GM23338 (cell line): ENCODE results near the gene SUMF1. TPM values are rescaled to one million over a fixed set of nuclear protein-coding genes. Genes with fewer than 3 reads are reported as not detected.
"Not testable (repeated sequence)": the region's sequence is repeated elsewhere in the genome, so short reads cannot be mapped to it uniquely, and the experiment has no call there.

Experiments used
- ATAC-seq: fragments of 200-7000 bp; cut with Tn5 transposase; 3 replicates; pipeline ENCODE4 v1.9.1; 2020
- DNase-seq: peaks from one replicate; pipeline ENCODE4 v3.0.0-alpha.2; 2015; ENCODE audit warnings: low spot score
- H2AFZ ChIP-seq: fragments of 200-600 bp; sonication (generic); 2 replicates; pipeline ENCODE4 v1.8.0; 2016; ENCODE audit warnings: antibody characterized with exemption, mild to moderate bottlenecking, moderate library complexity
- H3F3A ChIP-seq: fragments of 200-600 bp; sonication (generic); replicated peaks from 2 replicates; pipeline ENCODE4 v1.8.0; 2017; ENCODE audit warnings: antibody characterized with exemption, mixed run types, low read depth
- H3K27ac ChIP-seq: fragments of 200-600 bp; sonication (generic); 2 replicates; pipeline ENCODE4 v1.6.1; 2016; ENCODE audit warnings: low read depth
- H3K27me3 ChIP-seq: fragments of 200-600 bp; sonication (generic); 2 replicates; pipeline ENCODE4 v1.8.0; 2016; ENCODE audit warnings: mild to moderate bottlenecking, mixed run types, moderate library complexity; ENCODE audit not compliant: insufficient read depth
- H3K36me3 ChIP-seq: fragments of 200-600 bp; sonication (generic); 2 replicates; pipeline ENCODE4 v1.8.0; 2016; ENCODE audit warnings: mild to moderate bottlenecking; ENCODE audit not compliant: insufficient read depth
- H3K4me1 ChIP-seq: fragments of 200-600 bp; sonication (generic); 2 replicates; pipeline ENCODE4 v1.8.0; 2016; ENCODE audit warnings: mild to moderate bottlenecking, moderate library complexity; ENCODE audit not compliant: insufficient read depth
- H3K4me2 ChIP-seq: fragments of 200-600 bp; sonication (generic); 2 replicates; pipeline ENCODE4 v1.7.1; 2017; ENCODE audit warnings: mixed run types
- H3K4me3 ChIP-seq: fragments of 200-600 bp; sonication (generic); 2 replicates; pipeline ENCODE4 v1.6.1; 2016; ENCODE audit warnings: mixed run types
- H3K79me2 ChIP-seq: fragments of 200-600 bp; sonication (generic); replicated peaks from 2 replicates; pipeline ENCODE4 v1.8.0; 2017; ENCODE audit warnings: mild to moderate bottlenecking; ENCODE audit not compliant: insufficient read depth
- H3K9me2 ChIP-seq: fragments of 200-600 bp; sonication (generic); 2 replicates; pipeline ENCODE4 v1.8.0; 2017; ENCODE audit not compliant: insufficient read depth
- H4K20me1 ChIP-seq: fragments of 200-600 bp; sonication (generic); replicated peaks from 2 replicates; pipeline ENCODE4 v1.8.0; 2017; ENCODE audit warnings: mild to moderate bottlenecking; ENCODE audit not compliant: insufficient read depth
- H3K27ac Mint-ChIP-seq: 2 replicates; pipeline ENCODE4 v1.8.0; 2020; ENCODE audit warnings: inconsistent platforms, mild to moderate bottlenecking, moderate library complexity, mixed read lengths
- H3K27me3 Mint-ChIP-seq: 3 replicates; pipeline ENCODE4 v1.8.0; 2022; ENCODE audit warnings: low read depth, mild to moderate bottlenecking, moderate library complexity, mixed read lengths, inconsistent platforms; ENCODE audit not compliant: insufficient read depth, poor library complexity
- H3K36me3 Mint-ChIP-seq: 3 replicates; pipeline ENCODE4 v1.8.0; 2021; ENCODE audit warnings: low read depth, mild to moderate bottlenecking, inconsistent platforms, moderate library complexity, mixed read lengths
- H3K4me1 Mint-ChIP-seq: 3 replicates; pipeline ENCODE4 v1.8.0; 2020; ENCODE audit warnings: mild to moderate bottlenecking, inconsistent platforms, mixed read lengths
- H3K4me3 Mint-ChIP-seq: 3 replicates; pipeline ENCODE4 v1.8.0; 2021; ENCODE audit warnings: moderate library complexity, mild to moderate bottlenecking, inconsistent platforms, mixed read lengths
- H3K9me3 Mint-ChIP-seq: 3 replicates; pipeline ENCODE4 v1.8.0; 2020; ENCODE audit warnings: moderate library complexity, mild to moderate bottlenecking, inconsistent platforms, mixed read lengths
- CREB1 ChIP-seq: fragments of 250-450 bp; sonication (Bioruptor Pico); IDR thresholded peaks from 2 replicates; pipeline ENCODE4 v1.5.0; 2020; ENCODE audit warnings: low read depth, mild to moderate bottlenecking, moderate library complexity
- CTCF ChIP-seq, 2 experiments: fragments of 200-600 bp in 1 of 2; sonication (generic) in 1 of 2; conservative IDR thresholded peaks; 2 replicates each; pipeline versions ENCODE4 v1.5.1 to v1.6.1; 2016 to 2017; ENCODE audit warnings: antibody characterized with exemption in 2 of 2, low read depth in 2 of 2, mild to moderate bottlenecking in 2 of 2, moderate library complexity in 1 of 2
- ETS1 ChIP-seq: IDR thresholded peaks from 2 replicates; pipeline ENCODE4 v1.6.1; 2016; ENCODE audit warnings: antibody characterized with exemption
- EZH2 ChIP-seq: fragments of 200-600 bp; sonication (generic); IDR thresholded peaks from one replicate; pipeline ENCODE4 v1.8.0; 2017; ENCODE audit warnings: antibody characterized with exemption, mild to moderate bottlenecking, low read depth; ENCODE audit not compliant: unreplicated experiment
- EZH2phosphoT487 ChIP-seq: fragments of 200-600 bp; sonication (generic); IDR thresholded peaks from one replicate; pipeline ENCODE4 v1.8.1; 2018; ENCODE audit warnings: antibody characterized with exemption; ENCODE audit not compliant: unreplicated experiment
- NANOG ChIP-seq: IDR thresholded peaks from 2 replicates; pipeline ENCODE4 v1.6.1; 2016; ENCODE audit warnings: antibody characterized with exemption, borderline replicate concordance
- POLR2AphosphoS5 ChIP-seq: IDR thresholded peaks from 2 replicates; pipeline ENCODE4 v1.6.1; 2016; ENCODE audit warnings: antibody characterized with exemption, low read depth
- REST ChIP-seq: IDR thresholded peaks from one replicate; pipeline ENCODE4 v1.6.1; 2018; ENCODE audit warnings: antibody characterized with exemption; ENCODE audit not compliant: unreplicated experiment
- ZNF114 ChIP-seq: fragments of 250-450 bp; sonication (Bioruptor Pico); IDR thresholded peaks from 2 replicates; pipeline ENCODE4 v1.5.0; 2020; ENCODE audit warnings: mild to moderate bottlenecking, moderate library complexity
- polyA plus RNA-seq: library from polyadenylated mRNA; unstranded; fragments of >200 nt; fragmentation: Nextera tagmentation; extraction: Ambion mirVana; gene quantifications from 2 replicates; pipeline ENCODE4 v1.2.1, GENCODE V29; 2016
- total RNA-seq: library from RNA; depleted of rRNA; stranded (reverse); fragments of >200 nt; shearing (Covaris generic); gene quantifications from 2 replicates; pipeline ENCODE4 v1.2.3, GENCODE V29; 2014

SUMF1 gene
- total and polyA plus RNA-seq, 2 experiments from 2014 or later, result 6.9 to 20.3 TPM

- Histone ChIP-seq H4K20me1 (no peaks in the 10 kb centered on the region), H3K79me2 (no peaks in the 10 kb centered on the region), H3K9me2 (no peaks in the 10 kb centered on the region), H2AFZ (no peak overlapping the region), H3K27ac (no peak overlapping the region), H3F3A (no peaks in the 10 kb centered on the region), H3K27me3 (no peaks in the 10 kb centered on the region), H3K36me3 (peaks cover 2% of the 10 kb centered on the region; the same call in 1 of the 2 replicates), H3K4me1 (peaks cover 23% of the 10 kb centered on the region), H3K4me2 (peak overlapping the region; percentile 30), H3K4me3 (0 out of 2 replicates have a peak overlapping the region, but pooled peaks have one; percentile 6)
- DNase-seq (peak; percentile 48), ATAC-seq (peak; percentile 27; the same call in 2 of the 3 replicates)
- Mint-ChIP-seq H3K9me3 (peaks cover 32% of the 10 kb centered on the region), H3K27me3 (peaks cover 3% of the 10 kb centered on the region), H3K36me3 (peaks cover 31% of the 10 kb centered on the region), H3K27ac (peak overlapping the region; percentile 83; the same call in 1 of the 2 replicates), H3K4me1 (peaks cover 28% of the 10 kb centered on the region), H3K4me3 (no peak overlapping the region)
- TF ChIP-seq ETS1 (no peak), NANOG (peak; percentile 54; the same call in 1 of the 2 replicates)
Observed at GRCh38 chr3:4332111-4332510, 135.0 kb downstream of the SUMF1 start.

GRCh38 chr3:4329806-4330205, 137.3 kb downstream of the SUMF1 start:
- not testable (repeated sequence) for H3K9me2 ChIP-seq, H3K4me2 ChIP-seq, H2AFZ ChIP-seq, DNase-seq, H3K36me3 ChIP-seq, ATAC-seq, H4K20me1 ChIP-seq, H3K27ac ChIP-seq, H3F3A ChIP-seq, H3K27me3 ChIP-seq, H3K79me2 ChIP-seq, H3K27me3 Mint-ChIP-seq, H3K27ac Mint-ChIP-seq, H3K4me3 Mint-ChIP-seq, H3K4me3 ChIP-seq
- Mint-ChIP-seq H3K9me3 (peaks cover 48% of the 10 kb centered on the region), H3K4me1 (peaks cover 11% of the 10 kb centered on the region), H3K36me3 (peaks cover 37% of the 10 kb centered on the region)
- H3K4me1 ChIP-seq, result peaks cover 19% of the 10 kb centered on the region

GRCh38 chr3:4326868-4327267, 140.2 kb downstream of the SUMF1 start:
- no peaks in the 10 kb centered on the region for H3K9me2 ChIP-seq
- H3K4me2 ChIP-seq, result no peak overlapping the region
- DNase-seq, result no peak
- peaks cover 37% of the 10 kb centered on the region for H3K36me3 Mint-ChIP-seq
- no peaks in the 10 kb centered on the region for H3K27me3 ChIP-seq
- H3K4me3 ChIP-seq, result no peak overlapping the region
- H3K36me3 ChIP-seq, result peaks cover 7% of the 10 kb centered on the region; the same call in 1 of the 2 replicates
- H3K4me1 ChIP-seq, result peaks cover 13% of the 10 kb centered on the region; the same call in 1 of the 2 replicates
- H3F3A ChIP-seq, result no peaks in the 10 kb centered on the region
- H3K27ac ChIP-seq, result no peak overlapping the region
- peaks cover 48% of the 10 kb centered on the region for H3K9me3 Mint-ChIP-seq
- ATAC-seq, result no peak
- no peak overlapping the region for H2AFZ ChIP-seq
- H3K4me1 Mint-ChIP-seq, result peaks cover 4% of the 10 kb centered on the region
- H3K79me2 ChIP-seq, result no peaks in the 10 kb centered on the region
- no peak for TF ChIP-seq REST
- TF ChIP-seq POLR2AphosphoS5, result no peak
- TF ChIP-seq CTCF (conservative IDR thresholded peaks at IDR 0.05; ENCODE audit: low read depth in 2 of 2), result no peak
- TF ChIP-seq NANOG, result no peak
- no peak for TF ChIP-seq EZH2phosphoT487
- no peak for TF ChIP-seq EZH2
- TF ChIP-seq ZNF114, result no peak
- TF ChIP-seq CREB1 (CRISPR knock-in tag), result no peak
- TF ChIP-seq ETS1, result no peak
- H4K20me1 ChIP-seq, result no peaks in the 10 kb centered on the region
- H3K27me3 Mint-ChIP-seq, result no peaks in the 10 kb centered on the region
- no peak overlapping the region for H3K4me3 Mint-ChIP-seq
- no peak overlapping the region for H3K27ac Mint-ChIP-seq
